H1 (cell line): ENCODE measurements around the gene NEUROD6. TPM values are rescaled to one million over a fixed set of nuclear protein-coding genes. Genes with fewer than 3 reads are reported as not detected.

Source experiments
- BACH1 ChIP-seq: IDR thresholded peaks from 2 replicates; pipeline ENCODE4 v1.6.1; 2012; ENCODE audit warnings: low read length, improper control_type of control experiment
- CHD7 ChIP-seq: fragments of 300-600 bp; sonication (generic); IDR thresholded peaks from 2 replicates; pipeline ENCODE4 v1.7.1; 2012; ENCODE audit warnings: low read length, moderate library complexity, mild to moderate bottlenecking, inconsistent platforms; ENCODE audit not compliant: insufficient replicate concordance
- CTBP2 ChIP-seq: IDR thresholded peaks from 2 replicates; pipeline ENCODE4 v1.7.0; 2011; ENCODE audit warnings: borderline replicate concordance, mild to moderate bottlenecking, moderate library complexity, mixed read lengths, low read length; ENCODE audit not compliant: insufficient read depth, insufficient read length
- EZH2 ChIP-seq: fragments of 200-600 bp; sonication (generic); IDR thresholded peaks from 2 replicates; pipeline ENCODE4 v1.7.1; 2012; ENCODE audit warnings: low read depth, mild to moderate bottlenecking, moderate library complexity, low read length, inconsistent platforms; ENCODE audit not compliant: severe bottlenecking
- FOSL1 ChIP-seq: IDR thresholded peaks from 2 replicates; pipeline ENCODE4 v1.6.1; 2011; ENCODE audit warnings: mild to moderate bottlenecking, low read depth, low read length, moderate library complexity; ENCODE audit not compliant: insufficient read depth
- KDM1A ChIP-seq: fragments of 200-600, 300-600 bp; sonication (generic); IDR thresholded peaks from 2 replicates; pipeline ENCODE4 v1.7.1; 2016; ENCODE audit warnings: mild to moderate bottlenecking, low read length, borderline replicate concordance
- MAX ChIP-seq: IDR thresholded peaks from 2 replicates; pipeline ENCODE4 v1.6.1; 2012; ENCODE audit warnings: inconsistent platforms
- SUZ12 ChIP-seq: fragments of 200-600 bp; sonication (generic); IDR thresholded peaks from 2 replicates; pipeline ENCODE4 v1.6.1; 2012; ENCODE audit warnings: mild to moderate bottlenecking, inconsistent platforms, low read length, moderate library complexity, mixed read lengths
- TAF7 ChIP-seq: optimal IDR thresholded peaks from 2 replicates; pipeline ENCODE3; 2011; ENCODE audit warnings: low read depth, mild to moderate bottlenecking, inconsistent platforms, low read length, moderate library complexity, borderline replicate concordance
- polyA plus RNA-seq, 7 experiments: library from polyadenylated mRNA; depleted of rRNA in 3 of 7; stranded (reverse) in 5 of 7; unstranded in 2 of 7; fragments of >200 nt in 5 of 7; fragments of 200-250 nt in 2 of 7; gene quantifications; 1 replicate in 5 of 7; 2 replicates in 1 of 7; 4 replicates in 1 of 7; pipeline versions ENCODE4 v1.2.1 to v1.2.3, GENCODE V29; 2011 to 2013; ENCODE audit warnings: missing spikeins in 2 of 7, mixed read lengths in 2 of 7
- total RNA-seq: library from RNA; stranded (reverse); fragmentation: NEBNext Ultra II Directional; extraction: Animal tissue kit (Norgen Biotek cat#: 25700); gene quantifications from 2 replicates; pipeline ENCODE4 v1.2.1, GENCODE V29; 2021

Gene NEUROD6
- total and polyA plus RNA-seq, 2 of the 8 experiments (the other 6 are each of a cell fraction or from before 2014, with no cell fraction given), result not detected

GRCh38 chr7:31337002-31337565 is 3.4 kb downstream of the NEUROD6 start (continued):
- no peak for TF ChIP-seq CHD7
- TF ChIP-seq MAX, result no peak
- TF ChIP-seq CTBP2, result no peak
- no peak for TF ChIP-seq KDM1A
- TF ChIP-seq FOSL1, result no peak
- TF ChIP-seq EZH2, result no peak
- TF ChIP-seq TAF7, result no peak
- no peak for TF ChIP-seq SUZ12
- TF ChIP-seq BACH1, result no peak
